Mesendoderm (in vitro differentiated cells): Measurements from ENCODE around the gene HABP4.

Experiments
- DNase-seq: peaks from one replicate; pipeline ENCODE4 v3.0.0; 2013
- H2AK5ac ChIP-seq: 2 replicates; pipeline ENCODE4 v1.6.1; 2013; ENCODE audit warnings: low read length, inconsistent platforms
- H2BK120ac ChIP-seq: 2 replicates; pipeline ENCODE4 v1.6.1; 2013; ENCODE audit warnings: low read depth, mild to moderate bottlenecking, low read length, moderate library complexity, mixed read lengths
- H2BK15ac ChIP-seq: replicated peaks from 2 replicates; pipeline ENCODE4 v1.6.1; 2013; ENCODE audit warnings: low read depth, mild to moderate bottlenecking, moderate library complexity
- H2BK5ac ChIP-seq: 2 replicates; pipeline ENCODE4 v1.6.1; 2013; ENCODE audit warnings: low read length, inconsistent platforms
- H3K18ac ChIP-seq: 2 replicates; pipeline ENCODE4 v1.6.1; 2013; ENCODE audit warnings: mild to moderate bottlenecking, low read length, mixed read lengths
- H3K23ac ChIP-seq: one replicate; pipeline ENCODE4 v1.6.1; 2013; ENCODE audit warnings: low read length
- H3K27ac ChIP-seq: 2 replicates; pipeline ENCODE4 v1.5.1; 2013; ENCODE audit warnings: low read depth, mild to moderate bottlenecking, inconsistent platforms, low read length, moderate library complexity
- H3K27me3 ChIP-seq: 2 replicates; pipeline ENCODE4 v1.6.1; 2013; ENCODE audit warnings: low read length, control low read depth, mild to moderate bottlenecking, inconsistent platforms; ENCODE audit not compliant: insufficient read depth, poor library complexity
- H3K36me3 ChIP-seq: 2 replicates; pipeline ENCODE4 v1.6.1; 2013; ENCODE audit warnings: low read length, inconsistent platforms; ENCODE audit not compliant: control insufficient read depth, insufficient read depth
- H3K4ac ChIP-seq: one replicate; pipeline ENCODE4 v1.6.1; 2013; ENCODE audit warnings: low read depth, mild to moderate bottlenecking, low read length, moderate library complexity
- H3K4me1 ChIP-seq: 2 replicates; pipeline ENCODE4 v1.6.1; 2013; ENCODE audit warnings: low read depth, low read length, inconsistent platforms; ENCODE audit not compliant: control insufficient read depth
- H3K4me2 ChIP-seq: 2 replicates; pipeline ENCODE4 v1.6.1; 2013; ENCODE audit warnings: low read length
- H3K4me3 ChIP-seq: 2 replicates; pipeline ENCODE4 v1.5.1; 2013; ENCODE audit warnings: mild to moderate bottlenecking, low read length
- H3K56ac ChIP-seq: one replicate; pipeline ENCODE4 v1.6.1; 2013; ENCODE audit warnings: low read length
- H3K79me1 ChIP-seq: 2 replicates; pipeline ENCODE4 v1.6.1; 2013; ENCODE audit warnings: low read length, inconsistent platforms
- H3K79me2 ChIP-seq: 2 replicates; pipeline ENCODE4 v1.6.1; 2013; ENCODE audit warnings: mild to moderate bottlenecking, low read length; ENCODE audit not compliant: control insufficient read depth, insufficient read depth
- H3K9ac ChIP-seq: 2 replicates; pipeline ENCODE4 v1.6.1; 2013; ENCODE audit warnings: low read length, inconsistent platforms
- H4K5ac ChIP-seq: one replicate; pipeline ENCODE4 v1.6.1; 2013; ENCODE audit warnings: low read length
- H4K8ac ChIP-seq: one replicate; pipeline ENCODE4 v1.6.1; 2013; ENCODE audit warnings: low read depth, mild to moderate bottlenecking, control low read depth, low read length, moderate library complexity
- WGBS: extraction: QIAGEN DNeasy Blood & Tissue Kit; methylation state at CpG from one replicate; pipeline ENCODE4 v1.1.7; 2013; ENCODE audit warnings: low lambda C conversion rate, missing lambda C conversion rate; ENCODE audit not compliant: insufficient coverage; ENCODE audit errors: extremely low coverage; 5-methylcytosine and 5-hydroxymethylcytosine counted together

HABP4 gene

GRCh38 chr9:96515621-96516470, 65.9 kb downstream of the HABP4 start:
- no peak overlapping the region for H3K4ac ChIP-seq
- H3K36me3 ChIP-seq: no peaks in the 10 kb centered on the region
- no peaks in the 10 kb centered on the region for H3K27me3 ChIP-seq
- H4K5ac ChIP-seq: no peak overlapping the region
- H3K56ac ChIP-seq: no peak overlapping the region
- H3K79me2 ChIP-seq: no peaks in the 10 kb centered on the region
- no peak overlapping the region for H3K9ac ChIP-seq
- H3K4me3 ChIP-seq: no peak overlapping the region
- no peak overlapping the region for H3K4me2 ChIP-seq
- H2BK5ac ChIP-seq: no peak overlapping the region
- H2AK5ac ChIP-seq: no peak overlapping the region
- H4K8ac ChIP-seq: no peak overlapping the region
- H3K79me1 ChIP-seq: no peaks in the 10 kb centered on the region
- H2BK15ac ChIP-seq: no peak overlapping the region
- WGBS: no CpG with 5 or more reads among the region's 5 CpGs
- DNase-seq: no peak
- no peak overlapping the region for H3K23ac ChIP-seq
- no peak overlapping the region for H2BK120ac ChIP-seq
- H3K27ac ChIP-seq: no peak overlapping the region
- H3K4me1 ChIP-seq: no peaks in the 10 kb centered on the region
- H3K18ac ChIP-seq: no peak overlapping the region

- H3K36me3 ChIP-seq: peaks cover 2% of the 10 kb centered on the region
- H2BK5ac ChIP-seq: no peak overlapping the region
- no peaks in the 10 kb centered on the region for H3K4me1 ChIP-seq
- H3K4ac ChIP-seq: no peak overlapping the region
- H3K23ac ChIP-seq: no peak overlapping the region
- DNase-seq: no peak
- H3K18ac ChIP-seq: no peak overlapping the region
- H3K4me3 ChIP-seq: no peak overlapping the region
- H3K79me1 ChIP-seq: no peaks in the 10 kb centered on the region
- H2BK120ac ChIP-seq: no peak overlapping the region
- H4K8ac ChIP-seq: no peak overlapping the region
- H3K79me2 ChIP-seq: no peaks in the 10 kb centered on the region
- H3K56ac ChIP-seq: no peak overlapping the region
- H3K9ac ChIP-seq: no peak overlapping the region
- no peak overlapping the region for H3K4me2 ChIP-seq
- no peak overlapping the region for H4K5ac ChIP-seq
- H3K27me3 ChIP-seq: no peaks in the 10 kb centered on the region
- no peak overlapping the region for H2AK5ac ChIP-seq
- H2BK15ac ChIP-seq: no peak overlapping the region
- no CpG with 5 or more reads among the region's 7 CpGs for WGBS
- H3K27ac ChIP-seq: no peak overlapping the region
Measured at GRCh38 chr9:96519095-96519494, 69.1 kb downstream of the HABP4 start.

- WGBS: no CpG with 5 or more reads among the region's 2 CpGs
- no peak overlapping the region for H3K18ac ChIP-seq
- no peak overlapping the region for H3K9ac ChIP-seq
- no peak overlapping the region for H3K4ac ChIP-seq
- no peak overlapping the region for H2BK5ac ChIP-seq
- H2BK15ac ChIP-seq: no peak overlapping the region
- H2BK120ac ChIP-seq: no peak overlapping the region
- no peaks in the 10 kb centered on the region for H3K79me2 ChIP-seq
- no peak overlapping the region for H4K8ac ChIP-seq
- H3K27me3 ChIP-seq: no peaks in the 10 kb centered on the region
- no peaks in the 10 kb centered on the region for H3K4me1 ChIP-seq
- no peak for DNase-seq
- no peak overlapping the region for H4K5ac ChIP-seq
- H2AK5ac ChIP-seq: no peak overlapping the region
- H3K36me3 ChIP-seq: peaks cover 2% of the 10 kb centered on the region
- no peak overlapping the region for H3K56ac ChIP-seq
- no peak overlapping the region for H3K27ac ChIP-seq
- no peaks in the 10 kb centered on the region for H3K79me1 ChIP-seq
- H3K23ac ChIP-seq: no peak overlapping the region
- no peak overlapping the region for H3K4me2 ChIP-seq
- no peak overlapping the region for H3K4me3 ChIP-seq
Measured at GRCh38 chr9:96519787-96520186, 69.8 kb downstream of the HABP4 start.

- Histone ChIP-seq H3K56ac (no peak overlapping the region), H2BK15ac (no peak overlapping the region), H3K23ac (no peak overlapping the region), H2BK5ac (no peak overlapping the region), H3K27ac (no peak overlapping the region), H3K79me2 (no peaks in the 10 kb centered on the region), H4K5ac (no peak overlapping the region), H3K4me1 (no peaks in the 10 kb centered on the region), H3K9ac (no peak overlapping the region), H4K8ac (no peak overlapping the region), H3K18ac (no peak overlapping the region), H3K4me3 (no peak overlapping the region), H3K4me2 (no peak overlapping the region), H2BK120ac (no peak overlapping the region), H3K27me3 (no peaks in the 10 kb centered on the region), H3K4ac (no peak overlapping the region), H3K36me3 (peaks cover 2% of the 10 kb centered on the region), H2AK5ac (no peak overlapping the region), H3K79me1 (no peaks in the 10 kb centered on the region)
- no CpG with 5 or more reads among the region's 4 CpGs for WGBS
- no peak for DNase-seq
Measured at GRCh38 chr9:96522366-96522765, 72.4 kb downstream of the HABP4 start.

- Histone ChIP-seq H2AK5ac (no peak overlapping the region), H2BK120ac (no peak overlapping the region), H3K27ac (no peak overlapping the region), H3K4me2 (no peak overlapping the region), H2BK15ac (no peak overlapping the region), H3K18ac (no peak overlapping the region), H3K36me3 (peaks cover 2% of the 10 kb centered on the region), H4K8ac (no peak overlapping the region), H3K4me3 (no peak overlapping the region), H3K23ac (no peak overlapping the region), H2BK5ac (no peak overlapping the region), H3K79me2 (no peaks in the 10 kb centered on the region), H3K27me3 (no peaks in the 10 kb centered on the region), H3K4me1 (no peaks in the 10 kb centered on the region), H3K79me1 (no peaks in the 10 kb centered on the region), H3K9ac (no peak overlapping the region), H3K4ac (no peak overlapping the region), H3K56ac (no peak overlapping the region), H4K5ac (no peak overlapping the region)
- DNase-seq: no peak
- no CpG with 5 or more reads among the region's 7 CpGs for WGBS
Measured at GRCh38 chr9:96523374-96523773, 73.4 kb downstream of the HABP4 start.

- no peak overlapping the region for H2BK15ac ChIP-seq
- H2AK5ac ChIP-seq: no peak overlapping the region
- no peak overlapping the region for H3K56ac ChIP-seq
- DNase-seq: no peak
- H3K27ac ChIP-seq: no peak overlapping the region
- no peaks in the 10 kb centered on the region for H3K4me1 ChIP-seq
- H4K5ac ChIP-seq: no peak overlapping the region
- WGBS: no CpG with 5 or more reads among the region's 7 CpGs
- no peak overlapping the region for H3K4ac ChIP-seq
- no peak overlapping the region for H3K4me2 ChIP-seq
- no peaks in the 10 kb centered on the region for H3K79me1 ChIP-seq
- no peaks in the 10 kb centered on the region for H3K27me3 ChIP-seq
- H3K9ac ChIP-seq: no peak overlapping the region
- H3K79me2 ChIP-seq: no peaks in the 10 kb centered on the region
- no peak overlapping the region for H4K8ac ChIP-seq
- no peak overlapping the region for H2BK120ac ChIP-seq
- no peak overlapping the region for H3K18ac ChIP-seq
- H3K4me3 ChIP-seq: no peak overlapping the region
- H3K23ac ChIP-seq: no peak overlapping the region
- H3K36me3 ChIP-seq: peaks cover 2% of the 10 kb centered on the region
- H2BK5ac ChIP-seq: no peak overlapping the region
Measured at GRCh38 chr9:96524045-96524444, 74.1 kb downstream of the HABP4 start.
